Spleen (tissue), 7 donors: ENCODE measurements around the gene CYP21A2.
"Not testable (repeated sequence)": the region's sequence is repeated elsewhere in the genome, so short reads cannot be mapped to it uniquely, and the experiment has no call there.

ENCODE experiments used
- CTCF ChIP-seq, 11 experiments: fragments of 200-600 bp in 7 of 11; fragments of 450-650 bp in 4 of 11; sonication (generic) in 4 of 11; IDR thresholded peaks in 8 of 11; conservative IDR thresholded peaks in 3 of 11; 1 replicate in 7 of 11; 2 replicates in 4 of 11; pipeline versions ENCODE4 v1.4.0 to v1.8.0; 2016 to 2021; ENCODE audit warnings: antibody characterized with exemption in 11 of 11, inconsistent platforms in 4 of 11, mild to moderate bottlenecking in 1 of 11
- POLR2A ChIP-seq, 3 donors: fragments of 450-650 bp; IDR thresholded peaks; one replicate each; pipeline ENCODE4 v1.5.1; 2017; ENCODE audit warnings: antibody characterized with exemption in 3 of 3, mild to moderate bottlenecking in 1 of 3
- donor health status: DM: no; HTN: no; CAD: no; lungs with moderate emphysema.
- donor health status: DM: no; HTN: no; CAD: no.
- donor health status: DM: no; HTN: no; CAD: no.

- TF ChIP-seq CTCF (IDR thresholded peaks at IDR 0.05 in 8 of 11, conservative IDR thresholded peaks at IDR 0.05 in 3 of 11); POLR2A (IDR thresholded peaks at IDR 0.05): not testable (repeated sequence)
Measured at GRCh38 chr6:32004864-32005537, 33.2 kb upstream of the CYP21A2 start.
